H1 (cell line): ENCODE results near the gene TMUB1. TPM values are rescaled to one million over a fixed set of nuclear protein-coding genes. Genes with fewer than 3 reads are reported as not detected.

ENCODE experiments used
- CTCF ChIA-PET: fragments of 300-600 bp; sonication (Branson Sonifier 250); formaldehyde crosslinking; loops from one replicate; lab custom pipeline; 2021; ENCODE audit not compliant: partially characterized antibody; lab: Charles Lee
- POLR2A ChIA-PET: fragments of 300-600 bp; sonication (Branson Sonifier 250); formaldehyde crosslinking; loops from one replicate; lab custom pipeline; 2021; ENCODE audit warnings: inconsistent platforms; ENCODE audit not compliant: partially characterized antibody; lab: Charles Lee
- DNase-seq, 2 experiments: peaks; one replicate each; pipeline versions ENCODE4 v3.0.0 to v3.0.0-alpha.2; 2010 to 2022; ENCODE audit warnings: low spot score in 2 of 2, low read depth in 1 of 2, mixed read lengths in 1 of 2
- FAIRE-seq: peaks from 2 replicates; lab custom pipeline; 2011; peaks lifted over from hg19 to GRCh38; lab: Jason Lieb, UNC
- H2AFZ ChIP-seq: 2 replicates; pipeline ENCODE4 v1.8.1; 2012; ENCODE audit warnings: low read length, inconsistent platforms
- H2AK5ac ChIP-seq: 2 replicates; pipeline ENCODE4 v1.6.1; 2013; ENCODE audit warnings: low read depth, low read length
- H2BK120ac ChIP-seq: replicated peaks from 2 replicates; pipeline ENCODE3; 2013; ENCODE audit warnings: low read depth, low read length, inconsistent platforms
- H2BK12ac ChIP-seq: 2 replicates; pipeline ENCODE4 v1.6.1; 2013; ENCODE audit warnings: low read depth, low read length
- H2BK15ac ChIP-seq: 2 replicates; pipeline ENCODE4 v1.6.1; 2013; ENCODE audit warnings: low read length
- H2BK20ac ChIP-seq: 2 replicates; pipeline ENCODE4 v1.6.1; 2013; ENCODE audit warnings: low read length
- H2BK5ac ChIP-seq: 2 replicates; pipeline ENCODE4 v1.6.1; 2013; ENCODE audit warnings: low read depth, low read length
- H3K14ac ChIP-seq: 2 replicates; pipeline ENCODE4 v1.6.1; 2013; ENCODE audit warnings: inconsistent platforms; ENCODE audit not compliant: insufficient read length
- H3K18ac ChIP-seq: 2 replicates; pipeline ENCODE4 v1.6.1; 2013; ENCODE audit warnings: low read length; ENCODE audit errors: extremely low read depth
- H3K23ac ChIP-seq: 2 replicates; pipeline ENCODE4 v1.6.1; 2013; ENCODE audit warnings: inconsistent platforms; ENCODE audit not compliant: insufficient read length
- H3K23me2 ChIP-seq: 2 replicates; pipeline ENCODE4 v1.6.1; 2013; ENCODE audit warnings: low read depth, low read length
- H3K27ac ChIP-seq: 2 replicates; pipeline ENCODE4 v1.6.1; 2011; ENCODE audit warnings: low read depth, low read length, inconsistent platforms
- H3K27me3 ChIP-seq, 4 experiments: replicated peaks in 1 of 4; 1 replicate in 1 of 4; 2 replicates in 3 of 4; pipeline versions ENCODE4 v1.6.1 to v1.8.1; 2011 to 2013; ENCODE audit warnings: low read length in 3 of 4, mild to moderate bottlenecking in 3 of 4, inconsistent platforms in 2 of 4, mixed read lengths in 2 of 4, moderate library complexity in 1 of 4; ENCODE audit not compliant: control insufficient read depth in 3 of 4, insufficient read depth in 3 of 4; ENCODE audit errors: extremely low read depth in 1 of 4
- H3K36me3 ChIP-seq, 4 experiments: 2 replicates each; pipeline versions ENCODE4 v1.6.1 to v1.8.1; 2011 to 2013; ENCODE audit warnings: mild to moderate bottlenecking in 4 of 4, low read length in 3 of 4, moderate library complexity in 2 of 4, control low read depth in 1 of 4, inconsistent platforms in 1 of 4; ENCODE audit not compliant: insufficient read depth in 4 of 4, control insufficient read depth in 2 of 4
- H3K4ac ChIP-seq: replicated peaks from 2 replicates; pipeline ENCODE3; 2013; ENCODE audit warnings: low read length, low read depth, mixed read lengths, inconsistent platforms; ENCODE audit not compliant: insufficient read length
- H3K4me1 ChIP-seq, 4 experiments: replicated peaks in 1 of 4; 1 replicate in 1 of 4; 2 replicates in 3 of 4; pipeline versions ENCODE4 v1.6.1 to v1.8.1; 2011 to 2013; ENCODE audit warnings: low read length in 3 of 4, inconsistent platforms in 2 of 4, mixed read lengths in 1 of 4; ENCODE audit not compliant: insufficient read depth in 4 of 4, control insufficient read depth in 3 of 4
- H3K4me2 ChIP-seq, 2 experiments: 2 replicates each; pipeline versions ENCODE4 v1.6.1 to v1.8.1; 2011 to 2013; ENCODE audit warnings: low read depth in 2 of 2, low read length in 2 of 2, control low read depth in 1 of 2, inconsistent platforms in 1 of 2, mild to moderate bottlenecking in 1 of 2; ENCODE audit not compliant: insufficient read depth in 1 of 2
- H3K4me3 ChIP-seq, 4 experiments: fragments of 200-600, 300-600 bp in 1 of 4; sonication (generic), shearing (Covaris generic), sonication (Bioruptor Twin) in 1 of 4; 2 replicates each; pipeline versions ENCODE4 v1.5.1 to v1.8.1; 2011 to 2016; ENCODE audit warnings: low read length in 4 of 4, low read depth in 3 of 4, control low read depth in 2 of 4, inconsistent platforms in 2 of 4, mild to moderate bottlenecking in 2 of 4, mixed read lengths in 1 of 4, moderate library complexity in 1 of 4; ENCODE audit not compliant: insufficient read depth in 2 of 4; ENCODE audit errors: extremely low read depth in 1 of 4
- H3K56ac ChIP-seq: replicated peaks from 2 replicates; pipeline ENCODE3; 2013; ENCODE audit warnings: low read depth, mild to moderate bottlenecking, mixed read lengths, low read length, inconsistent platforms; ENCODE audit not compliant: insufficient read length
- H3K79me1 ChIP-seq: 2 replicates; pipeline ENCODE4 v1.6.1; 2013; ENCODE audit warnings: low read depth, low read length, control low read depth
- H3K79me2 ChIP-seq, 2 experiments: 2 replicates each; pipeline versions ENCODE4 v1.6.1 to v1.8.1; 2012 to 2013; ENCODE audit warnings: low read length in 2 of 2, mild to moderate bottlenecking in 2 of 2, inconsistent platforms in 1 of 2; ENCODE audit not compliant: insufficient read depth in 2 of 2, control insufficient read depth in 1 of 2
- H3K9ac ChIP-seq, 4 experiments: replicated peaks in 1 of 4; 1 replicate in 1 of 4; 2 replicates in 3 of 4; pipeline versions ENCODE4 v1.6.1 to v1.8.1; 2011 to 2013; ENCODE audit warnings: low read depth in 3 of 4, low read length in 3 of 4, control low read depth in 2 of 4, mild to moderate bottlenecking in 2 of 4, moderate library complexity in 2 of 4, inconsistent platforms in 1 of 4; ENCODE audit errors: extremely low read depth in 1 of 4
- H3K9me3 ChIP-seq, 2 experiments: 2 replicates each; pipeline versions ENCODE4 v1.6.1 to v1.8.1; 2012 to 2013; ENCODE audit warnings: mild to moderate bottlenecking in 2 of 2, moderate library complexity in 2 of 2, control low read depth in 1 of 2, inconsistent platforms in 1 of 2, low read depth in 1 of 2, low read length in 1 of 2, mixed read lengths in 1 of 2; ENCODE audit not compliant: insufficient read depth in 2 of 2
- H4K20me1 ChIP-seq, 2 experiments: replicated peaks in 1 of 2; 2 replicates each; pipeline versions ENCODE3 to v1.8.1; 2011 to 2013; ENCODE audit warnings: inconsistent platforms in 2 of 2, low read length in 2 of 2, mild to moderate bottlenecking in 1 of 2; ENCODE audit not compliant: insufficient read depth in 2 of 2, control insufficient read depth in 1 of 2
- H4K5ac ChIP-seq: 2 replicates; pipeline ENCODE4 v1.6.1; 2013; ENCODE audit warnings: low read length, low read depth, mixed read lengths, inconsistent platforms; ENCODE audit not compliant: insufficient read length
- H4K8ac ChIP-seq: 2 replicates; pipeline ENCODE4 v1.8.0; 2013; ENCODE audit warnings: mild to moderate bottlenecking, moderate library complexity, low read length, inconsistent platforms; ENCODE audit not compliant: insufficient read depth; ENCODE audit errors: extremely low read depth
- H4K91ac ChIP-seq: replicated peaks from 2 replicates; pipeline ENCODE3; 2013; ENCODE audit warnings: low read length, mixed read lengths, inconsistent platforms; ENCODE audit not compliant: insufficient read length
- BACH1 ChIP-seq: IDR thresholded peaks from 2 replicates; pipeline ENCODE4 v1.6.1; 2012; ENCODE audit warnings: low read length, improper control_type of control experiment
- CEBPB ChIP-seq: IDR thresholded peaks from 2 replicates; pipeline ENCODE4 v1.6.1; 2012; ENCODE audit warnings: low read depth, low read length
- FOSL1 ChIP-seq: IDR thresholded peaks from 2 replicates; pipeline ENCODE4 v1.6.1; 2011; ENCODE audit warnings: mild to moderate bottlenecking, low read depth, low read length, moderate library complexity; ENCODE audit not compliant: insufficient read depth
- HDAC6 ChIP-seq: IDR thresholded peaks from one replicate; pipeline ENCODE4 v1.7.1; 2012; ENCODE audit warnings: low read depth, mild to moderate bottlenecking, inconsistent platforms, low read length, moderate library complexity
- MAFK ChIP-seq: IDR thresholded peaks from 2 replicates; pipeline ENCODE4 v1.6.1; 2012; ENCODE audit warnings: low read depth, mild to moderate bottlenecking, improper control_type of control experiment, low read length
- SP1 ChIP-seq: IDR thresholded peaks from 2 replicates; pipeline ENCODE4 v1.6.1; 2011; ENCODE audit warnings: low read depth, low read length
- TAF1 ChIP-seq: IDR thresholded peaks from 2 replicates; pipeline ENCODE4 v1.6.1; 2011; ENCODE audit warnings: mild to moderate bottlenecking, low read depth, low read length
- TAF7 ChIP-seq: optimal IDR thresholded peaks from 2 replicates; pipeline ENCODE3; 2011; ENCODE audit warnings: low read depth, mild to moderate bottlenecking, inconsistent platforms, low read length, moderate library complexity, borderline replicate concordance
- TCF12 ChIP-seq: IDR thresholded peaks from 2 replicates; pipeline ENCODE4 v1.6.1; 2011; ENCODE audit warnings: low read depth, mild to moderate bottlenecking, low read length
- TEAD4 ChIP-seq: IDR thresholded peaks from 2 replicates; pipeline ENCODE4 v1.6.1; 2012; ENCODE audit warnings: low read depth, low read length, inconsistent platforms, mixed read lengths
- WGBS, 2 experiments: shearing (Covaris generic) in 1 of 2; methylation state at CpG; one replicate each; pipeline versions ENCODE4 v1.1.6 to v1.1.7; 2013 to 2015; ENCODE audit warnings: low lambda C conversion rate in 2 of 2, mixed read lengths in 2 of 2, inconsistent platforms in 1 of 2, low coverage in 1 of 2, missing lambda C conversion rate in 1 of 2; ENCODE audit not compliant: insufficient replicate concordance in 2 of 2, insufficient coverage in 1 of 2, insufficient read length in 1 of 2; ENCODE audit errors: extremely low coverage in 1 of 2, missing lambda C conversion rate in 1 of 2; 5-methylcytosine and 5-hydroxymethylcytosine counted together
- polyA plus RNA-seq, 7 experiments: library from polyadenylated mRNA; depleted of rRNA in 3 of 7; stranded (reverse) in 5 of 7; unstranded in 2 of 7; fragments of >200 nt in 5 of 7; fragments of 200-250 nt in 2 of 7; gene quantifications; 1 replicate in 5 of 7; 2 replicates in 1 of 7; 4 replicates in 1 of 7; pipeline versions ENCODE4 v1.2.1 to v1.2.3, GENCODE V29; 2011 to 2013; ENCODE audit warnings: missing spikeins in 2 of 7, mixed read lengths in 2 of 7
- total RNA-seq: library from RNA; stranded (reverse); fragmentation: NEBNext Ultra II Directional; extraction: Animal tissue kit (Norgen Biotek cat#: 25700); gene quantifications from 2 replicates; pipeline ENCODE4 v1.2.1, GENCODE V29; 2021

Gene TMUB1
- total and polyA plus RNA-seq, 2 of the 8 experiments (the other 6 are each of a cell fraction or from before 2014, with no cell fraction given) = 41.4 to 56.2 TPM

DNA sequence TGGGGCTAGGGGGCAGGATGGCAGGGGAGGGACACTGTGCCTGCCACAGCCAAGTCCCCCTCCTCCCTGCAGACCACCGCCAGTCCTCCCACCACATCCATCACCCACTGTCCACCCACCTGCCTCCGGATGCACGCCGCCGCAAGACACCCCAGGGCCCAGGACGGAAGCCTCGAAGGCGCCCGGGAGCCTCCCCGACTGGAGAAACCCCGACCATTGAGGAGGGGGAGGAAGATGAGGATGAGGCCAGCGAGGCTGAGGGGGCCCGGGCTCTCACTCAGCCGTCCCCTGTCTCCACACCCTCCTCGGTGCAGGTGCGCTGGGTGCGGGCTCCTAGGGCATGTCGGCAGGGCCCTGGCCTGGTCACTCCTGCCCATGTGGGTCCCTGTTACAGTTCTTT, 18.8 kb downstream of the TMUB1 start:
- H3K36me3 ChIP-seq = peaks cover 5 to 38% (median 21%) of the 10 kb centered on the region in 4 experiments; a peak in 7 of 8 replicates
- no peak for DNase-seq
- no peak overlapping the region for H3K4ac ChIP-seq
- no peak overlapping the region for H3K18ac ChIP-seq
- H2AFZ ChIP-seq = no peak overlapping the region
- POLR2A ChIA-PET = interaction anchor here (2.1 to 7.9 kb wide), 2 partner anchors 13 to 50 kb away, joined by 9 to 77 read pairs; no protein-coding TSS in a partner anchor
- H4K20me1 ChIP-seq = peaks cover 5 to 9% of the 10 kb centered on the region in 2 experiments
- H3K9me3 ChIP-seq = no peaks in the 10 kb centered on the region
- H2BK120ac ChIP-seq = no peak overlapping the region
- H3K27me3 ChIP-seq = no peaks in the 10 kb centered on the region
- no peak overlapping the region for H3K14ac ChIP-seq
- no peak overlapping the region for H3K27ac ChIP-seq
- peaks cover 20% of the 10 kb centered on the region; the same call in 1 of the 2 replicates for H3K23me2 ChIP-seq
- H2BK15ac ChIP-seq = no peak overlapping the region
- CTCF ChIA-PET = interaction anchor here (0.6 to 9.0 kb wide), 4 partner anchors 13 to 251 kb away, joined by 5 to 81 read pairs (median 22); no protein-coding TSS in a partner anchor
- peaks cover 6% of the 10 kb centered on the region; the same call in 1 of the 2 replicates for H3K79me1 ChIP-seq
- no peak overlapping the region for H3K4me2 ChIP-seq
- H3K4me1 ChIP-seq = peaks cover 6 to 29% (median 24%) of the 10 kb centered on the region in 4 experiments
- no peak overlapping the region for H3K23ac ChIP-seq
- no peak overlapping the region for H2AK5ac ChIP-seq
- H3K56ac ChIP-seq = no peak overlapping the region
- no peak overlapping the region for H2BK12ac ChIP-seq
- H4K5ac ChIP-seq = no peak overlapping the region
- H4K8ac ChIP-seq = 0 out of 2 replicates have a peak overlapping the region, but pooled peaks have one; percentile 32
- no peak overlapping the region for H3K4me3 ChIP-seq
- H3K9ac ChIP-seq = no peak overlapping the region
- H2BK5ac ChIP-seq = no peak overlapping the region
- H2BK20ac ChIP-seq = no peak overlapping the region
- peaks cover 0 to 8% of the 10 kb centered on the region in 2 experiments; a peak in 1 of 4 replicates for H3K79me2 ChIP-seq
- FAIRE-seq = no peak
- 91% methylated on average over 16 of the region's 18 CpGs; no CpG with 5 or more reads in 1 of the 2 experiments for WGBS, 2 experiments
- no peak overlapping the region for H4K91ac ChIP-seq
- TF ChIP-seq TAF1 = no peak
- no peak for TF ChIP-seq FOSL1
- no peak for TF ChIP-seq TCF12
- TF ChIP-seq CEBPB = no peak
- TF ChIP-seq TAF7 = no peak
- TF ChIP-seq MAFK = no peak
- TF ChIP-seq SP1 = no peak
- TF ChIP-seq TEAD4 = no peak
- no peak for TF ChIP-seq HDAC6
- no peak for TF ChIP-seq BACH1
